A673 (cell line): ENCODE results near the gene HDGFL3.

ENCODE experiments used
- EZH2 ChIP-seq: fragments of 200-600 bp; sonication (generic); IDR thresholded peaks from 2 replicates; pipeline ENCODE4 v1.6.1; 2017; ENCODE audit warnings: borderline replicate concordance, low read depth, mild to moderate bottlenecking, mixed read lengths, antibody characterized with exemption, low read length; ENCODE audit not compliant: poor library complexity, severe bottlenecking
- TF ChIP-seq, protein P1 (sequence below): fragments of 300-800, 200-600 bp; sonication (generic); conservative IDR thresholded peaks from 2 replicates; pipeline ENCODE4 v1.5.1; 2017; ENCODE audit warnings: low read depth, mild to moderate bottlenecking, antibody characterized with exemption, low read length, moderate library complexity, mixed read lengths

DNA sequence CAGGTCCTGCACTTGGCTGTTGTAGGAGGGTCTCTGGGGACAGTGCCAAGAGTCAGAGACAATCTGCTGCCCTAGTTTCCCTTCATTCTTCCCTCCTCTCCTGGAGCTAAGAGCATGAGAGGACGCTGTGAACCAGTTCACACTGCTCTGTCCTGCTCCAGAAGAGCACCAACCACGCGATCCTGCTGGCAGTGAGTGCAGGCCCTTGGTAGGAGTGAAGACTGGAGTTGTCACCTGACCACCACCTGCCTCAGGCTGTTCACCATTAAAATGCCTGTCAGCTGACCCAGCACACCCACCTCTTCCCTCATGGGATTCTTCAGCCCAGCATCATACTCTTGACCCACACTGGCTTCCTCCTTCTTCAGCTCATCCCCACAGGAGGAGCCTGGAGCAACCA is 97.2 kb downstream of the HDGFL3 start:
- TF ChIP-seq, protein P1, sequence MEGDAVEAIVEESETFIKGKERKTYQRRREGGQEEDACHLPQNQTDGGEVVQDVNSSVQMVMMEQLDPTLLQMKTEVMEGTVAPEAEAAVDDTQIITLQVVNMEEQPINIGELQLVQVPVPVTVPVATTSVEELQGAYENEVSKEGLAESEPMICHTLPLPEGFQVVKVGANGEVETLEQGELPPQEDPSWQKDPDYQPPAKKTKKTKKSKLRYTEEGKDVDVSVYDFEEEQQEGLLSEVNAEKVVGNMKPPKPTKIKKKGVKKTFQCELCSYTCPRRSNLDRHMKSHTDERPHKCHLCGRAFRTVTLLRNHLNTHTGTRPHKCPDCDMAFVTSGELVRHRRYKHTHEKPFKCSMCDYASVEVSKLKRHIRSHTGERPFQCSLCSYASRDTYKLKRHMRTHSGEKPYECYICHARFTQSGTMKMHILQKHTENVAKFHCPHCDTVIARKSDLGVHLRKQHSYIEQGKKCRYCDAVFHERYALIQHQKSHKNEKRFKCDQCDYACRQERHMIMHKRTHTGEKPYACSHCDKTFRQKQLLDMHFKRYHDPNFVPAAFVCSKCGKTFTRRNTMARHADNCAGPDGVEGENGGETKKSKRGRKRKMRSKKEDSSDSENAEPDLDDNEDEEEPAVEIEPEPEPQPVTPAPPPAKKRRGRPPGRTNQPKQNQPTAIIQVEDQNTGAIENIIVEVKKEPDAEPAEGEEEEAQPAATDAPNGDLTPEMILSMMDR: no peak
- no peak for TF ChIP-seq EZH2
